ENCODE measurements around the gene CELF4.

DNA sequence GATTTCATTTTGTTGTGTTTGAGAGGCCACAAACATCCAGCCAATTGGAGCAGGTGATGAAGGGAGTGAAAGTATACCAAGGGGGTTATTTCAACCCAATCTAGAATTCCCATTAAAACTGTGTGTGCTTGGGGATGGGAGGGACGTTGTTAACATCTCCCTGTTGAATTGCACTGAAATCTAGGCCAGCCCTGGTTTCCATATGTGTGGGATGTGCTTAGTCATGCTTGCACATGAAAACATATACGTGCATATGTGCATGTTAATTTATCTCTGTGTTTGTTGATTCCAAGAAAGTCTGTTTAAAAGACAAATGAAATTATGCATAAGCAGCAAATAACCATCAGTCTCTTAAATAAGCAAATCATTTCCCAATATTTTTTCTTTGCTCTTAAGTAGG lies 5.6 kb downstream of the CELF4 start:
- TF ChIP-seq, protein P1, sequence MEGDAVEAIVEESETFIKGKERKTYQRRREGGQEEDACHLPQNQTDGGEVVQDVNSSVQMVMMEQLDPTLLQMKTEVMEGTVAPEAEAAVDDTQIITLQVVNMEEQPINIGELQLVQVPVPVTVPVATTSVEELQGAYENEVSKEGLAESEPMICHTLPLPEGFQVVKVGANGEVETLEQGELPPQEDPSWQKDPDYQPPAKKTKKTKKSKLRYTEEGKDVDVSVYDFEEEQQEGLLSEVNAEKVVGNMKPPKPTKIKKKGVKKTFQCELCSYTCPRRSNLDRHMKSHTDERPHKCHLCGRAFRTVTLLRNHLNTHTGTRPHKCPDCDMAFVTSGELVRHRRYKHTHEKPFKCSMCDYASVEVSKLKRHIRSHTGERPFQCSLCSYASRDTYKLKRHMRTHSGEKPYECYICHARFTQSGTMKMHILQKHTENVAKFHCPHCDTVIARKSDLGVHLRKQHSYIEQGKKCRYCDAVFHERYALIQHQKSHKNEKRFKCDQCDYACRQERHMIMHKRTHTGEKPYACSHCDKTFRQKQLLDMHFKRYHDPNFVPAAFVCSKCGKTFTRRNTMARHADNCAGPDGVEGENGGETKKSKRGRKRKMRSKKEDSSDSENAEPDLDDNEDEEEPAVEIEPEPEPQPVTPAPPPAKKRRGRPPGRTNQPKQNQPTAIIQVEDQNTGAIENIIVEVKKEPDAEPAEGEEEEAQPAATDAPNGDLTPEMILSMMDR (IDR thresholded peaks at IDR 0.05) = no peak
- TF ChIP-seq EP300 (IDR thresholded peaks at IDR 0.05) = no peak
- TF ChIP-seq POLR2A (IDR thresholded peaks at IDR 0.05) = no peak

All from upper lobe of left lung (tissue), 4 donors.